GM12878 (cell line): Measurements from ENCODE around the gene CFAP65. TPM values are rescaled to one million over a fixed set of nuclear protein-coding genes. Genes with fewer than 3 reads are reported as not detected.

Experiments
- ATAC-seq: fragments of 200-7000 bp; cut with Tn5 transposase; 3 replicates; pipeline ENCODE4 v1.9.1; 2020; ENCODE audit warnings: mild to moderate bottlenecking, moderate library complexity
- BruUV-seq: library from RNA; stranded (reverse); fragments of 400-500 nt; replicated peaks from 2 replicates; lab custom pipeline; 2021; lab: Mats Ljungman, UMichigan
- CTCF ChIA-PET: fragments of 300-600 bp; sonication (Branson Sonifier 250); formaldehyde crosslinking; extraction: SDS; loops from one replicate; lab custom pipeline; 2021; ENCODE audit warnings: inconsistent platforms; lab: Yijun Ruan, JAX
- POLR2A ChIA-PET: fragments of 350-600 bp; formaldehyde crosslinking; extraction: SDS; loops from one replicate; lab custom pipeline; 2021; ENCODE audit warnings: inconsistent platforms; lab: Charles Lee
- RAD21 ChIA-PET: fragments of 300-600 bp; sonication (Branson Sonifier 250); formaldehyde crosslinking; loops from one replicate; lab custom pipeline; 2023; ENCODE audit warnings: antibody characterized with exemption; ENCODE audit not compliant: unreplicated experiment; lab: Charles Lee
- SMC1A ChIA-PET: fragments of 300-600 bp; sonication (Branson Sonifier 250); formaldehyde crosslinking; loops from one replicate; lab custom pipeline; 2023; ENCODE audit not compliant: unreplicated experiment, uncharacterized antibody; lab: Charles Lee
- DNase-seq: peaks from one replicate; pipeline ENCODE4 v3.0.0-alpha.2; 2011; ENCODE audit warnings: low read depth, low spot score
- FAIRE-seq: peaks from 3 replicates; lab custom pipeline; 2011; peaks lifted over from hg19 to GRCh38; lab: Jason Lieb, UNC
- H2AFZ ChIP-seq: 2 replicates; pipeline ENCODE4 v1.6.0; 2011; ENCODE audit warnings: low read depth, low read length, control low read depth; ENCODE audit not compliant: control insufficient read depth
- H3K27ac ChIP-seq: 2 replicates; pipeline ENCODE4 v1.5.1; 2011; ENCODE audit warnings: control low read depth; ENCODE audit not compliant: control insufficient read depth, insufficient read depth
- H3K27me3 ChIP-seq, 2 experiments: replicated peaks in 1 of 2; 2 replicates each; pipeline versions ENCODE4 v1.6.0 to v1.6.1; 2011; ENCODE audit warnings: low read length in 1 of 2; ENCODE audit not compliant: control insufficient read depth in 2 of 2, insufficient read depth in 2 of 2
- H3K36me3 ChIP-seq, 2 experiments: 2 replicates each; pipeline ENCODE4 v1.5.1; 2011; ENCODE audit warnings: low read length in 1 of 2; ENCODE audit not compliant: control insufficient read depth in 2 of 2, insufficient read depth in 2 of 2
- H3K4me1 ChIP-seq: 2 replicates; pipeline ENCODE4 v1.6.1; 2011; ENCODE audit warnings: mild to moderate bottlenecking, low read length, moderate library complexity, mixed read lengths; ENCODE audit not compliant: control insufficient read depth, insufficient read depth
- H3K4me2 ChIP-seq: 2 replicates; pipeline ENCODE4 v1.6.0; 2011; ENCODE audit warnings: control low read depth; ENCODE audit not compliant: control insufficient read depth, insufficient read depth
- H3K4me3 ChIP-seq: fragments of 200-600 bp; sonication (generic); 2 replicates; pipeline ENCODE4 v1.5.1; 2016
- H3K79me2 ChIP-seq: 2 replicates; pipeline ENCODE4 v1.6.0; 2011; ENCODE audit warnings: low read length; ENCODE audit not compliant: control insufficient read depth, insufficient read depth
- H3K9ac ChIP-seq: 2 replicates; pipeline ENCODE4 v1.8.0; 2011; ENCODE audit warnings: low read length, control low read depth, mixed read lengths; ENCODE audit not compliant: control insufficient read depth, insufficient read depth
- H3K9me3 ChIP-seq: replicated peaks from 3 replicates; pipeline ENCODE4 v1.5.1; 2011; ENCODE audit warnings: mild to moderate bottlenecking, low read length; ENCODE audit not compliant: control insufficient read depth, insufficient read depth
- H4K20me1 ChIP-seq: 2 replicates; pipeline ENCODE4 v1.6.0; 2011; ENCODE audit not compliant: control insufficient read depth, insufficient read depth
- HCFC1 ChIP-seq: fragments of 150-350 bp; IDR thresholded peaks from 2 replicates; pipeline ENCODE4 v1.6.1; 2014; ENCODE audit warnings: low read length
- HDAC6 ChIP-seq: fragments of 200-600 bp; sonication (generic); IDR thresholded peaks from one replicate; pipeline ENCODE4 v1.8.0; 2017; ENCODE audit warnings: antibody characterized with exemption; ENCODE audit not compliant: unreplicated experiment
- MTA2 ChIP-seq: fragments of 450-650 bp; IDR thresholded peaks from 2 replicates; pipeline ENCODE4 v1.6.1; 2016; ENCODE audit warnings: low read depth, mild to moderate bottlenecking, moderate library complexity
- NFXL1 ChIP-seq: fragments of 450-650 bp; IDR thresholded peaks from 2 replicates; pipeline ENCODE4 v1.6.1; 2017; ENCODE audit warnings: antibody characterized with exemption, mild to moderate bottlenecking, borderline replicate concordance
- SREBF1 ChIP-seq: IDR thresholded peaks from 2 replicates; pipeline ENCODE4 v1.6.1; 2012; ENCODE audit warnings: mild to moderate bottlenecking, low read length
- TCF7 ChIP-seq: IDR thresholded peaks from 2 replicates; pipeline ENCODE4 v1.6.1; 2014; ENCODE audit warnings: antibody characterized with exemption, borderline replicate concordance
- ZBTB4 ChIP-seq: fragments of 450-650 bp; formaldehyde crosslinking; IDR thresholded peaks from 2 replicates; pipeline ENCODE4 v1.4.0; 2022; ENCODE audit warnings: mild to moderate bottlenecking, moderate library complexity
- ZNF622 ChIP-seq: fragments of 450-650 bp; IDR thresholded peaks from 2 replicates; pipeline ENCODE4 v1.6.1; 2017; ENCODE audit warnings: mild to moderate bottlenecking, inconsistent platforms
- ZSCAN29 ChIP-seq: fragments of 450-650 bp; IDR thresholded peaks from 2 replicates; pipeline ENCODE4 v1.6.1; 2017; ENCODE audit warnings: mild to moderate bottlenecking, moderate library complexity
- WGBS: methylation state at CpG from one replicate; pipeline ENCODE4 v1.1.6; 2016; ENCODE audit warnings: low lambda C conversion rate; ENCODE audit not compliant: insufficient replicate concordance, insufficient coverage; ENCODE audit errors: missing lambda C conversion rate; 5-methylcytosine and 5-hydroxymethylcytosine counted together
- in situ Hi-C: fragments of 300-500 bp; cut with MboI; formaldehyde crosslinking; loops from 9 replicates; pipeline ENCODE4 v1.14.3; 2018; ENCODE audit warnings: mixed read lengths
- intact Hi-C: fragments of 100-400 bp; cut with micrococcal nuclease; formaldehyde crosslinking; loops from one replicate; pipeline ENCODE4 v1.14.2; 2022; ENCODE audit not compliant: unreplicated experiment
- polyA plus RNA-seq, 11 experiments: library from polyadenylated mRNA; depleted of rRNA in 4 of 11; unstranded in 6 of 11; stranded (reverse) in 5 of 11; fragments of >200 nt; fragmentation: Nextera tagmentation in 4 of 11; fragmentation: Illumina TruSeq in 1 of 11; extraction: Ambion mirVana in 4 of 11; extraction: Trizol in 1 of 11; gene quantifications; 1 replicate in 1 of 11; 2 replicates in 10 of 11; pipeline versions ENCODE4 v1.2.1 to v1.2.3, GENCODE V29; 2011 to 2016; ENCODE audit warnings: inconsistent platforms in 2 of 11, missing spikeins in 2 of 11, low read depth in 1 of 11
- total RNA-seq, 4 experiments: library from RNA; depleted of rRNA in 3 of 4; stranded (reverse); fragments of >200 nt in 3 of 4; fragmentation: Illumina TruSeq in 1 of 4; extraction: Trizol in 1 of 4; gene quantifications; 2 replicates each; pipeline versions ENCODE4 v1.2.1 to v1.2.3, GENCODE V29; 2013 to 2021
- TF ChIP-seq, protein P1 (sequence below): IDR thresholded peaks from 2 replicates; pipeline ENCODE4 v1.6.1; 2011; ENCODE audit warnings: mild to moderate bottlenecking, low read depth, low read length, moderate library complexity; ENCODE audit not compliant: insufficient replicate concordance
- TF ChIP-seq, protein P2 (sequence below): fragments of 450-650 bp; IDR thresholded peaks from 2 replicates; pipeline ENCODE4 v1.6.1; 2017; ENCODE audit warnings: mild to moderate bottlenecking, low read depth, inconsistent platforms; ENCODE audit not compliant: poor library complexity, severe bottlenecking

Gene CFAP65
- total and polyA plus RNA-seq, 10 of the 15 experiments (the other 5 are each of a cell fraction or from before 2014, with no cell fraction given), result not detected

DNA sequence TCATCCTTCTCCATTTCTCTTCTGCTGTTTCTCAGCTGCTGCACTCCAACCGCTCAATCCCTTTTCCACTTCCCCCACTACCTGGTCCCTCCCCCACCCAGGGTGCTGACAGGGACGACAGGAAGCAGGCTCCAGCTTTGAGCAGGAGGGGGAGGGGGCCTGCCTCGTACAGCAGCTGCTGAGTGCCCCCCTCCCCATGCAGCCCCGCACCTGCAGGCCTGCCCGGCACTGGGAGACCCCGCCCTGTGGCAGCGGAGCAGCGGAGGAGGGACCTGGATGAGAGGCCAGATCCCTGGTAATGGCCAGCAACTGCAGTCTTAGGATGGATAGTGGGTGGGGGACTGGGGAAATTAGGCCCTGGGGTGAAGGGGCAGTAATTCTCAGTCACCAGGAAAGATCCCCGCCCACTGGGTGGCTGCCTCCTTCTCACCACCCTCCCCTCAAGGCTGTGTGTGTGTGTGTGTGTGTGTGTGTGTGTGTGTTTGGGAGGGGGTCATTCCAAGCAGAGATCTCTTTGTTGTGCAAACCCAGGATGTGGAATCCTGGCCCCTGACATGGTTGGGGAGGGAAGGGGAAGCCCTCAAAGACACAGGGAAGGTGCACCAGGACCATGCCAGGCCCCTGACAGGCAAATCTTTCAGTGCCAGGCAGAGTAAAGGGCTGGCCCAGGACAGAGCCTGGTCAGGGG is 41.3 kb downstream of the CFAP65 start:
- no peak overlapping the region for H3K27ac ChIP-seq
- DNase-seq (no peak), FAIRE-seq (no peak), ATAC-seq (no peak)
- H3K79me2 ChIP-seq, result no peaks in the 10 kb centered on the region
- H3K9me3 ChIP-seq, result no peaks in the 10 kb centered on the region
- RAD21 ChIA-PET, result no interaction called here
- H3K4me1 ChIP-seq, result no peaks in the 10 kb centered on the region
- intact Hi-C loops, result no loop called here
- H3K36me3 ChIP-seq, result no peaks in the 10 kb centered on the region
- no peaks in the 10 kb centered on the region for H4K20me1 ChIP-seq
- POLR2A ChIA-PET, result no interaction called here
- 26% methylated on average over 9 of the region's 9 CpGs for WGBS
- peaks cover 13 to 23% of the 10 kb centered on the region in 2 experiments for H3K27me3 ChIP-seq
- in situ Hi-C loops, result no loop called here
- BruUV-seq, result no TSS peak
- SMC1A ChIA-PET, result no interaction called here
- CTCF ChIA-PET, result interaction anchor here (0.7 kb wide), 1 partner anchor 1629 kb away, joined by 3 read pairs; no protein-coding TSS in a partner anchor
- H3K4me2 ChIP-seq, result no peak overlapping the region
- H3K4me3 ChIP-seq, result no peak overlapping the region
- TF ChIP-seq ZSCAN29 (no peak), HDAC6 (no peak), HCFC1 (no peak), MTA2 (no peak), ZNF622 (no peak), TCF7 (no peak), ZBTB4 (no peak), SREBF1 (no peak), NFXL1 (no peak)
- TF ChIP-seq, protein P1, sequence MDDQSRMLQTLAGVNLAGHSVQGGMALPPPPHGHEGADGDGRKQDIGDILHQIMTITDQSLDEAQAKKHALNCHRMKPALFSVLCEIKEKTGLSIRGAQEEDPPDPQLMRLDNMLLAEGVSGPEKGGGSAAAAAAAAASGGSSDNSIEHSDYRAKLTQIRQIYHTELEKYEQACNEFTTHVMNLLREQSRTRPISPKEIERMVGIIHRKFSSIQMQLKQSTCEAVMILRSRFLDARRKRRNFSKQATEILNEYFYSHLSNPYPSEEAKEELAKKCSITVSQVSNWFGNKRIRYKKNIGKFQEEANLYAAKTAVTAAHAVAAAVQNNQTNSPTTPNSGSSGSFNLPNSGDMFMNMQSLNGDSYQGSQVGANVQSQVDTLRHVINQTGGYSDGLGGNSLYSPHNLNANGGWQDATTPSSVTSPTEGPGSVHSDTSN, result no peak
- TF ChIP-seq, protein P2, sequence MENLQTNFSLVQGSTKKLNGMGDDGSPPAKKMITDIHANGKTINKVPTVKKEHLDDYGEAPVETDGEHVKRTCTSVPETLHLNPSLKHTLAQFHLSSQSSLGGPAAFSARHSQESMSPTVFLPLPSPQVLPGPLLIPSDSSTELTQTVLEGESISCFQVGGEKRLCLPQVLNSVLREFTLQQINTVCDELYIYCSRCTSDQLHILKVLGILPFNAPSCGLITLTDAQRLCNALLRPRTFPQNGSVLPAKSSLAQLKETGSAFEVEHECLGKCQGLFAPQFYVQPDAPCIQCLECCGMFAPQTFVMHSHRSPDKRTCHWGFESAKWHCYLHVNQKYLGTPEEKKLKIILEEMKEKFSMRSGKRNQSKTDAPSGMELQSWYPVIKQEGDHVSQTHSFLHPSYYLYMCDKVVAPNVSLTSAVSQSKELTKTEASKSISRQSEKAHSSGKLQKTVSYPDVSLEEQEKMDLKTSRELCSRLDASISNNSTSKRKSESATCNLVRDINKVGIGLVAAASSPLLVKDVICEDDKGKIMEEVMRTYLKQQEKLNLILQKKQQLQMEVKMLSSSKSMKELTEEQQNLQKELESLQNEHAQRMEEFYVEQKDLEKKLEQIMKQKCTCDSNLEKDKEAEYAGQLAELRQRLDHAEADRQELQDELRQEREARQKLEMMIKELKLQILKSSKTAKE, result no peak
- H3K9ac ChIP-seq, result no peak overlapping the region
- no peak overlapping the region for H2AFZ ChIP-seq
